CD4-positive, alpha-beta memory T cell (primary cell): ENCODE measurements around the gene SSC5D. TPM values are rescaled to one million over a fixed set of nuclear protein-coding genes. Genes with fewer than 3 reads are reported as not detected.

Experiments
- CTCF ChIA-PET: fragments of 350-600 bp; sonication (Branson Sonifier 250); formaldehyde crosslinking; loops from one replicate; lab custom pipeline; 2021; ENCODE audit warnings: inconsistent platforms; ENCODE audit not compliant: partially characterized antibody; lab: Charles Lee
- POLR2A ChIA-PET: fragments of 350-600 bp; sonication (Branson Sonifier 250); formaldehyde crosslinking; loops from one replicate; lab custom pipeline; 2021; ENCODE audit not compliant: partially characterized antibody; lab: Charles Lee
- DNase-seq, 5 donors: peaks; one replicate each; pipeline versions ENCODE4 v3.0.0 to v3.0.0-alpha.2; 2020 to 2022; ENCODE audit warnings: mixed read lengths in 1 of 5
- H3K27ac ChIP-seq: one replicate; pipeline ENCODE4 v1.7.0; 2013; ENCODE audit warnings: low read depth, low read length
- H3K27me3 ChIP-seq: 2 replicates; pipeline ENCODE4 v1.7.0; 2013; ENCODE audit warnings: mild to moderate bottlenecking, low read length, moderate library complexity; ENCODE audit not compliant: insufficient read depth
- H3K36me3 ChIP-seq: 2 replicates; pipeline ENCODE4 v1.7.0; 2013; ENCODE audit warnings: mild to moderate bottlenecking, low read length, moderate library complexity; ENCODE audit not compliant: insufficient read depth
- H3K4me1 ChIP-seq: 2 replicates; pipeline ENCODE4 v1.7.0; 2013; ENCODE audit warnings: mild to moderate bottlenecking, low read length, moderate library complexity; ENCODE audit not compliant: insufficient read depth
- H3K4me3 ChIP-seq, 2 donors: one replicate each; pipeline ENCODE4 v1.7.0; 2013; ENCODE audit warnings: low read length in 2 of 2, mild to moderate bottlenecking in 1 of 2
- H3K9me3 ChIP-seq, 2 donors: one replicate each; pipeline ENCODE4 v1.7.0; 2013; ENCODE audit warnings: low read length in 2 of 2, control low read depth in 1 of 2; ENCODE audit not compliant: control insufficient read depth in 1 of 2
- H3K27ac Mint-ChIP-seq, 7 donors: one replicate each; pipeline ENCODE4 v1.8.0; 2020 to 2021; ENCODE audit warnings: mixed read lengths in 7 of 7, mild to moderate bottlenecking in 6 of 7, inconsistent platforms in 3 of 7, moderate library complexity in 3 of 7
- H3K27me3 Mint-ChIP-seq, 2 donors: one replicate each; pipeline ENCODE4 v1.8.0; 2020 to 2021; ENCODE audit warnings: mixed read lengths in 2 of 2
- H3K36me3 Mint-ChIP-seq, 2 donors: one replicate each; pipeline ENCODE4 v1.8.0; 2020 to 2021; ENCODE audit warnings: mixed read lengths in 2 of 2, inconsistent platforms in 1 of 2, mild to moderate bottlenecking in 1 of 2
- H3K4me1 Mint-ChIP-seq, 4 donors: one replicate each; pipeline ENCODE4 v1.8.0; 2020 to 2021; ENCODE audit warnings: mixed read lengths in 4 of 4, mild to moderate bottlenecking in 1 of 4
- H3K4me3 Mint-ChIP-seq, 8 donors: one replicate each; pipeline ENCODE4 v1.8.0; 2020 to 2021; ENCODE audit warnings: mixed read lengths in 8 of 8, mild to moderate bottlenecking in 7 of 8, moderate library complexity in 6 of 8, inconsistent platforms in 3 of 8
- H3K9me3 Mint-ChIP-seq, 8 donors: one replicate each; pipeline ENCODE4 v1.8.0; 2020 to 2021; ENCODE audit warnings: mixed read lengths in 8 of 8, mild to moderate bottlenecking in 5 of 8, inconsistent platforms in 3 of 8, moderate library complexity in 1 of 8
- intact Hi-C: fragments of 100-400 bp; cut with micrococcal nuclease; formaldehyde crosslinking; loops from one replicate; pipeline ENCODE4 v1.15.1; 2023
- polyA plus RNA-seq, 2 donors: library from polyadenylated mRNA; unstranded; fragments of 300-500 nt; fragmentation: Illumina TruSeq; gene quantifications; one replicate each; pipeline ENCODE4 v1.2.3, GENCODE V29; 2021
- total RNA-seq, 2 experiments: library from RNA; stranded (reverse); gene quantifications; one replicate each; pipeline ENCODE4 v1.2.3, GENCODE V29; 2021

Gene SSC5D
- total and polyA plus RNA-seq, 4 experiments from 2014 or later = 0.20 to 0.36 TPM; not detected in 2

DNA sequence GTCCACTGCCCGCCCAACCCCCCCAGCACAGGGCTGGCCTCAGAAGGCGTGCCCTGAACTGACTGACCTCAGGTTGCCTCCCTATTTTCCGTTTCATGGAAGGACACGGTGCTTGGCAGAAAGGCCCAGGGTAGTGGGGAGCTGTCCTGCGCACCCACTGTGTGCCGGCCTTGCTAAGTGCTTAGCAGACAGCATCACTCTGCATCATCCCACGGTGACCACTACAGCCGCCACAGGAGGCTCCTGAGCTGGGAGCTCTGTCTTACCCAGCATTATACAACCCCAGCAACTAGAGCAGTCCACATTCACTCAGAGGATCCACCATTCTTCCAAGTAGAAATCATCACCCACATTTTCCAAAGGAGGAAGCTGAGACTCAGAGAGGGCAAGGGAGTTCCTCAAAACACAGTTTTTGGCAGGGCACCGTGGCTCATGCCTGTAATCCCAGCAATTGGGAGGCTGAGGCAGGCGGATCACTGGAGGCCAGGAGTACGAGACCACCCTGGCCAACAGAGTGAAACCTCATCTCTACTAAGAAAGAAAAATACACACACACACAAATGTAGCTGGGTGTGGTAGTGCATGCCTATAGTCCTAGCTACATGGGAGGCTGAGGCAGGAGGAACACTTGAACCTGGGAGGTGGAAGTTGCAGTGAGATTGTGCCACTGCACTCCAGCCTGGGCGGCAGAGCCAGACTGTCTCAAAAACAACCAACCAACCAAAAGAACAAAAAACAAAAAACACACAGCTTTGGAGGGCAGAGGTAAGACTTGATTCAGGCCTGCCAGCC lies 47.1 kb downstream of the SSC5D start:
- H3K9me3 Mint-ChIP-seq = no peaks in the 10 kb centered on the region
- intact Hi-C loops = no loop called here
- DNase-seq = no peak
- ChIA-PET POLR2A (no interaction called here), CTCF (interaction anchor here (0.6 kb wide), 1 partner anchor 98 kb away, joined by 3 read pairs; no protein-coding TSS in a partner anchor)
- H3K27me3 Mint-ChIP-seq = peaks cover 2 to 4% of the 10 kb centered on the region in 2 donors
- H3K27ac Mint-ChIP-seq = no peak overlapping the region
- Histone ChIP-seq H3K27ac (no peak overlapping the region), H3K36me3 (no peaks in the 10 kb centered on the region), H3K27me3 (no peaks in the 10 kb centered on the region), H3K4me1 (no peaks in the 10 kb centered on the region), H3K9me3 (no peaks in the 10 kb centered on the region), H3K4me3 (no peak overlapping the region)
- no peaks in the 10 kb centered on the region for H3K36me3 Mint-ChIP-seq
- no peak overlapping the region for H3K4me3 Mint-ChIP-seq
- H3K4me1 Mint-ChIP-seq = no peaks in the 10 kb centered on the region

DNA sequence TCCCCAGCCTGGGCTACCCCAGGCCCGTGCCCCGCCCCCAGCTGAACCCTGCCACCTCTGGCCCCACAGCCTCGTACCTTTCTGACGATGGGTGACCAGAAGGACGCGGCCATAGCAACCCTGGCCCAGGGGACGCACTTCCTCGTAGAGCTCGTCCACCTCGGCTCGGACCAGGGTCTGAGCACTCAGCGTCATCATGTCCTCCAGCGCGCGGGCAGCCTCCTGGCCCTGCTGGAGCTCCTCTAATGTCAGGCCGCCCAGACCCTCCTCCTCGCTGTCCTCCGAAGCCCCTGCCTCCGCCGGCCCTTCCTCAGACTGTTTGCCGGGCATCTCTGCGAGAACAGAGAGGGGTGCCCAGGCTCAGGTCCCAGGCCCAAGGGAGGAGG lies 47.7 kb downstream of the SSC5D start:
- ChIA-PET POLR2A (no interaction called here), CTCF (no interaction called here)
- intact Hi-C loops = no loop called here

DNA sequence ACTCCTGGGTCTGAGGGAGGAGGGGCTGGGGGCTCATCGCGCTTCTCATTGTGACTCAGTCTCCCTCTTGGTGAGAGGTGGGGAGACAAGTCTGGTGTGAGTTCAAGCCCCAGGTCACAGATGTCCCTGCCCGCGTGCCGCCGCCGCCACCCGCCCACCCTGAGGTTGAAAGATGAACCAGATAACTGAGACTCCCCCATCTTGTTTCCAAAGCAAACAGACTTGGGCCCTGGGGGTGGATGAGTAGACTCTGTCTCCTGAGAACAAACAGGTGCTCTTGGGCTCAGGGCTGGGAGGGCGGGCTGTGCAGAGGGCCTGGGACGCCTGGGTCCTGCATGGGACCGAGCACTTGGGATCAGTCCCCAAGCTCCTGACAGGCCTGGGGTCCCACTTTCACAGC lies 48.1 kb downstream of the SSC5D start:
- no peak for DNase-seq
- Mint-ChIP-seq H3K36me3 (no peaks in the 10 kb centered on the region), H3K27me3 (peaks cover 2 to 4% of the 10 kb centered on the region in 2 donors), H3K9me3 (no peaks in the 10 kb centered on the region), H3K4me1 (no peaks in the 10 kb centered on the region), H3K27ac (no peak overlapping the region), H3K4me3 (no peak overlapping the region)
- intact Hi-C loops = no loop called here
- no peak overlapping the region for H3K4me3 ChIP-seq
- H3K27me3 ChIP-seq = no peaks in the 10 kb centered on the region
- CTCF ChIA-PET = no interaction called here
- no peaks in the 10 kb centered on the region for H3K4me1 ChIP-seq
- H3K9me3 ChIP-seq = no peaks in the 10 kb centered on the region
- POLR2A ChIA-PET = no interaction called here
- H3K36me3 ChIP-seq = no peaks in the 10 kb centered on the region
- H3K27ac ChIP-seq = no peak overlapping the region

More for the DNA sequence above, 47.7 kb downstream of the SSC5D start:
- Mint-ChIP-seq H3K9me3 (no peaks in the 10 kb centered on the region), H3K36me3 (no peaks in the 10 kb centered on the region), H3K27me3 (peaks cover 2 to 4% of the 10 kb centered on the region in 2 donors), H3K4me1 (no peaks in the 10 kb centered on the region), H3K4me3 (no peak overlapping the region), H3K27ac (no peak overlapping the region)
- no peak for DNase-seq
- Histone ChIP-seq H3K4me3 (no peak overlapping the region), H3K27ac (no peak overlapping the region), H3K27me3 (no peaks in the 10 kb centered on the region), H3K9me3 (no peaks in the 10 kb centered on the region), H3K36me3 (no peaks in the 10 kb centered on the region), H3K4me1 (no peaks in the 10 kb centered on the region)

DNA sequence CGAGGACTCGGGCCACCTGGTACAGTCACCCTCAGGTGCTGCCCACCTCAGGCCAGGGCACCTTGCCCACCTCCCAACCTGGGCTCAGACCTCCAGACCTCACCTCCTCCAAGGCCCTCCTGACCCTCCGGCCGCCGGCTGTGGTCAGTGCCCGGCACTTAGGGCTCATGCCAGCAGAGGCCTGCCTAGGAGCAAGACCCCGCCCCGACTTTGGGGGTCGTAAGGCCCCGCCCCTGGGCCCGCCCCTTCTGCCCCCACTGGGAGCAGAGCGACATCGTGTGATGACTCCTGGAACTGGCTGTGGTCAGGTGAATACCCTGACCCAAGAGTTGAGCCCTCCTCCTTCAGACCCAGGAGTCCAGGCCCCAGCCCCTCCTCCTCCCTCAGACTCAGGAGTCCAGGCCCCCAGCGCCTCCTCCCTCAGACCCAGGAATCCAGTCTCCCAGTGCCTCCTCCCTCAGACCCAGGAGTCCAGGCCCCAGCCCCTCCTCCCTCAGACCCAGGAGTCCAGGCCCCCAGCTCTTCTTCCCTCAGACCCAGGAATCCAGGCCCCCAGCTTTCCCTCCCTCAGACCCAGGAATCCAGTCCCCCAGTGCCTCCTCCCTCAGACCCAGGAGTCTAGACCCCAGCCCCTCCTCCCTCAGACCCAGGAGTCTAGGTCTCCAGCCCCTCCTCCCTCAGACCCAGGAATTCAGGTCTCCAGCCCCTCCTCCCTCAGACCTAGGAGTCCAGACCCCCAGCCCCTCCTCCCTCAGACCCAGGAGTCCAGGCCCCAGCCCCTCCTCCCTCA lies 48.9 kb downstream of the SSC5D start, which contains the start of gene SBK2:
TSS of gene SBK2 (minus strand) at position 183 of the 790 bp plus-strand sequence. CDS start 839 bp downstream, outside the sequence.
- H3K9me3 ChIP-seq = no peaks in the 10 kb centered on the region
- CTCF ChIA-PET = no interaction called here
- no peak within 1 kb of the TSS for H3K4me3 Mint-ChIP-seq
- peaks cover 2 to 4% of the 10 kb centered on the region in 2 donors for H3K27me3 Mint-ChIP-seq
- H3K36me3 Mint-ChIP-seq = no peaks in the 10 kb centered on the region
- H3K4me3 ChIP-seq = no peak within 1 kb of the TSS
- no peaks in the 10 kb centered on the region for H3K27me3 ChIP-seq
- DNase-seq = no peak
- no peaks in the 10 kb centered on the region for H3K36me3 ChIP-seq
- POLR2A ChIA-PET = no interaction called here
- no peaks in the 10 kb centered on the region for H3K4me1 ChIP-seq
- H3K9me3 Mint-ChIP-seq = no peaks in the 10 kb centered on the region
- H3K4me1 Mint-ChIP-seq = no peaks in the 10 kb centered on the region
- H3K27ac Mint-ChIP-seq = no peak within 1 kb of the TSS
- H3K27ac ChIP-seq = no peak within 1 kb of the TSS
- intact Hi-C loops = no loop called here

DNA sequence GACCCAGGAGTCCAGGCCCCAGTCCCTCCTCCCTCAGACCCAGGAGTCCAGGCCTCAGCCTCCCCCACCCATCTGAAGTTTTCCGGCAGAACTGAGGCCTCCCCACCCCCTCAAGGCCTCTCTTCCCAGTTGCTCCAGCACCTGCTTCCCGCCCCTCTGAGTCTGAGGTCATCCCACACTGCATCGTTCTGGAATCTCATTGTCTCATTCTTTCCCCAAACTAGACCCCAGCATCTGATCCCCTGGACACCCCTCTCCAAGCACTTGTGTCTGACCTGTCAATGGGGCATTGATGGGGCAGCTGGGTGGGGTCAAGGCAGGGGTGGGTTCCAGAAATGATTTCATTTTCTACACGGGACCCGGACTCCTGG lies 49.5 kb downstream of the SSC5D start:
- no peak for DNase-seq
- Histone ChIP-seq H3K9me3 (no peaks in the 10 kb centered on the region), H3K4me1 (no peaks in the 10 kb centered on the region), H3K36me3 (no peaks in the 10 kb centered on the region), H3K4me3 (no peak overlapping the region), H3K27me3 (no peaks in the 10 kb centered on the region), H3K27ac (no peak overlapping the region)
- no peaks in the 10 kb centered on the region for H3K36me3 Mint-ChIP-seq
- no peaks in the 10 kb centered on the region for H3K4me1 Mint-ChIP-seq
- no peaks in the 10 kb centered on the region for H3K9me3 Mint-ChIP-seq
- H3K27ac Mint-ChIP-seq = no peak overlapping the region
- ChIA-PET CTCF (no interaction called here), POLR2A (no interaction called here)
- no peak overlapping the region for H3K4me3 Mint-ChIP-seq
- H3K27me3 Mint-ChIP-seq = peaks cover 2 to 4% of the 10 kb centered on the region in 2 donors
- intact Hi-C loops = no loop called here

DNA sequence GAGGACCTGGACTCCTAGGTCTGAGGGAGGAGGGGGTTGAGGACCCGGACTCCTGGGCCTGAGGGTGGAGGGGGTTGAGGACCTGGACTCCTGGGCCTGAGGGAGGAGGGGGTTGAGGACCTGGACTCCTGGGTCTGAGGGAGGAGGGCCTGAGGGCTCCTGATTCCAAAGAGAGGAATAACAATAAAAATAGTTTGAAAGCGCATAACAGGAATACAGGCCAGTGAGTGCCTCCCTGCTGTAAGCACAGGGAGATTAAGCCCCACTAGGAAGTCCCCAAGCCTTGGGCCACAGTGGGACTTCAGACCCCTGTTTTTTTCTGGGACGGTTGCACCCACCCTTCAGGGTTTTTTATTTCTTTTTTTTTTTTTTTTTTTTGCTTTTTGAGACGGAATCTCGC lies 49.9 kb downstream of the SSC5D start:
- no peak for DNase-seq
- Histone ChIP-seq H3K9me3 (no peaks in the 10 kb centered on the region), H3K4me1 (no peaks in the 10 kb centered on the region), H3K36me3 (no peaks in the 10 kb centered on the region), H3K27ac (no peak overlapping the region), H3K4me3 (no peak overlapping the region), H3K27me3 (no peaks in the 10 kb centered on the region)
- intact Hi-C loops = no loop called here
- ChIA-PET CTCF (no interaction called here), POLR2A (no interaction called here)
- Mint-ChIP-seq H3K36me3 (no peaks in the 10 kb centered on the region), H3K9me3 (no peaks in the 10 kb centered on the region), H3K27ac (no peak overlapping the region), H3K4me1 (no peaks in the 10 kb centered on the region), H3K27me3 (peaks cover 0 to 4% of the 10 kb centered on the region in 2 donors), H3K4me3 (no peak overlapping the region)

DNA sequence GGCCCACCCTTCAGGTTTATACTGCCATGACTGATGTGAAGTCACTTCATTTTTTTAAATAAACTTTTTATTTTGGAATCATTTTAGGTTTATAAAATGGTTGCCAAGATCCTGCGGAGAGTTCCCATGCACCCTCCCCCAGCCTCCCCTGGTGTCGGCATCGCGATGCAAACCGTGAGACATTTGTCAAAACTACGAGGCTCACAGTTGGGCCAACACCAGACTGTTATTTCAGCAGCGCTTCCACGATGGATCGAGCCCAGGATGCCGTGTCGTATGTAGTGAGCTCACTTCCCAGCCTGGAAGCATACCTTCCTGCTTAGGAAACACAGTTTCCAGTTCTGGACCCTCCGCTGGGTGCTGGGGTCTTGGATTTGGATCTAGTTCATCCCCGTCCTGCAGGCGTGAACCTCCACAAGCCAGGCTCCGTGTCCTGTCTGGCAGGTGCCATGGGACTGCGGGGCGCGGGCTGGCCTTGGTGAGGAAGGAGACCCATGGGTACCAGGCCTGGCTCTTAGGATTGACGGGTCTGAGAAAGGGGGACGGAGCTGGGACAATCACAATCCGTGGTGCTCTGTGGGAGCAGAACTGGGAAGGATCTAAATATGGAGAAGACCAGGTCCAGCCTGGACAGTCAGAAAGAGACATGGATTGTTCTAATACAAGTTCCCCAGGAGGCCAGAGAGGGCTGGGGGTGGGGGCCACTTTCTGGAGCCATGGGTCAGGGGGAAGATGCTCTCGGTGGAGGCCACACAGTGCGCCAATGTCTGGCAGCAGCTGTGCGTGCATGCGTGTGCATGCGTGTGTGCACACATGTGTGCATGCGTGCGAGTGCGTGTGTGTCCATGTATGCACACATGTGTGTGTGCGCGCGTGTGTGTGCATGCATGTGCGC lies 51.1 kb downstream of the SSC5D start:
- Mint-ChIP-seq H3K27ac (no peak overlapping the region), H3K4me1 (no peaks in the 10 kb centered on the region), H3K27me3 (peaks cover 5% of the 10 kb centered on the region in 2 donors), H3K36me3 (no peaks in the 10 kb centered on the region), H3K4me3 (no peak overlapping the region), H3K9me3 (peaks cover 0 to 2% (median 0%) of the 10 kb centered on the region in 8 donors)
- no peak for DNase-seq
- no peak overlapping the region for H3K27ac ChIP-seq
- no peak overlapping the region for H3K4me3 ChIP-seq
- no peaks in the 10 kb centered on the region for H3K9me3 ChIP-seq
- H3K27me3 ChIP-seq = no peaks in the 10 kb centered on the region
- no peaks in the 10 kb centered on the region for H3K4me1 ChIP-seq
- CTCF ChIA-PET = no interaction called here
- H3K36me3 ChIP-seq = no peaks in the 10 kb centered on the region
- intact Hi-C loops = no loop called here
- POLR2A ChIA-PET = no interaction called here
